ENCODE results near the gene EGFL7.
A peak's percentile ranks its signal among the peaks of the same experiment; 100 is the strongest.

The EGFL7 gene

GRCh38 chr9:136673088-136673974 lies 10.6 kb downstream of the EGFL7 start:
- no peak for DNase-seq (ENCODE audit: low read depth)

- no peak for DNase-seq (ENCODE audit: low read depth)
Observed at GRCh38 chr9:136673975-136674785, 11.5 kb downstream of the EGFL7 start.

GRCh38 chr9:136674786-136675349 lies 12.2 kb downstream of the EGFL7 start:
- no peak for DNase-seq (ENCODE audit: low read depth)

- no peak for DNase-seq (ENCODE audit: low read depth)
Observed at GRCh38 chr9:136675477-136676296, 13.0 kb downstream of the EGFL7 start.

GRCh38 chr9:136676297-136676794 lies 13.6 kb downstream of the EGFL7 start:
- DNase-seq (ENCODE audit: low read depth) = no peak

- no peak for DNase-seq (ENCODE audit: low read depth)
Observed at GRCh38 chr9:136676920-136677686, 14.4 kb downstream of the EGFL7 start.

GRCh38 chr9:136678034-136678433 lies 15.3 kb downstream of the EGFL7 start:
- no peak for DNase-seq (ENCODE audit: low read depth)

- DNase-seq (ENCODE audit: low read depth) = no peak
Observed at GRCh38 chr9:136678624-136679023, 15.9 kb downstream of the EGFL7 start.

- DNase-seq (ENCODE audit: low read depth) = peak; percentile 28
Observed at GRCh38 chr9:136679431-136679941, 16.8 kb downstream of the EGFL7 start.

GRCh38 chr9:136681029-136681428 lies 18.3 kb downstream of the EGFL7 start:
- no peak for DNase-seq (ENCODE audit: low read depth)

- no peak for DNase-seq (ENCODE audit: low read depth)
Observed at GRCh38 chr9:136681945-136682699, 19.4 kb downstream of the EGFL7 start.

GRCh38 chr9:136682710-136683109 lies 20.0 kb downstream of the EGFL7 start:
- DNase-seq (ENCODE audit: low read depth) = no peak

GRCh38 chr9:136683173-136683745 lies 20.5 kb downstream of the EGFL7 start:
- no peak for DNase-seq (ENCODE audit: low read depth)

GRCh38 chr9:136683755-136684154 lies 21.0 kb downstream of the EGFL7 start:
- DNase-seq (ENCODE audit: low read depth) = no peak

GRCh38 chr9:136684339-136684738 lies 21.6 kb downstream of the EGFL7 start:
- DNase-seq (ENCODE audit: low read depth) = no peak

- DNase-seq (ENCODE audit: low read depth) = no peak
Observed at GRCh38 chr9:136684799-136685198, 22.1 kb downstream of the EGFL7 start.

- no peak for DNase-seq (ENCODE audit: low read depth)
Observed at GRCh38 chr9:136685216-136685615, 22.5 kb downstream of the EGFL7 start.

GRCh38 chr9:136685790-136686533 lies 23.2 kb downstream of the EGFL7 start:
- peak; percentile 38 for DNase-seq (ENCODE audit: low read depth)

- no peak for DNase-seq (ENCODE audit: low read depth)
Observed at GRCh38 chr9:136686534-136686793, 23.7 kb downstream of the EGFL7 start.
